Muscle layer of duodenum (tissue), 2 donors: ENCODE data around the gene ZNF467.

Experiments
- H3K27ac ChIP-seq: one replicate; pipeline ENCODE4 v1.7.0; 2013; ENCODE audit warnings: mild to moderate bottlenecking, low read length
- H3K27me3 ChIP-seq: one replicate; pipeline ENCODE4 v1.7.0; 2013; ENCODE audit warnings: low read depth, mild to moderate bottlenecking, control low read depth, low read length
- H3K36me3 ChIP-seq, 2 donors: one replicate each; pipeline ENCODE4 v1.7.0; 2013; ENCODE audit warnings: low read length in 2 of 2, control low read depth in 1 of 2, mild to moderate bottlenecking in 1 of 2; ENCODE audit not compliant: insufficient read depth in 2 of 2, control insufficient read depth in 1 of 2
- H3K4me1 ChIP-seq, 2 donors: one replicate each; pipeline ENCODE4 v1.7.0; 2013; ENCODE audit warnings: low read length in 2 of 2, mild to moderate bottlenecking in 2 of 2, control low read depth in 1 of 2, moderate library complexity in 1 of 2; ENCODE audit not compliant: insufficient read depth in 2 of 2, control insufficient read depth in 1 of 2
- H3K4me3 ChIP-seq, 2 donors: one replicate each; pipeline ENCODE4 v1.7.0; 2013; ENCODE audit warnings: low read length in 2 of 2, low read depth in 1 of 2, mild to moderate bottlenecking in 1 of 2
- H3K9me3 ChIP-seq, 2 donors: one replicate each; pipeline ENCODE4 v1.7.0; 2013; ENCODE audit warnings: low read length in 2 of 2, control low read depth in 1 of 2, mild to moderate bottlenecking in 1 of 2; ENCODE audit not compliant: control insufficient read depth in 1 of 2
- donor health status: healthy.

The ZNF467 gene

DNA sequence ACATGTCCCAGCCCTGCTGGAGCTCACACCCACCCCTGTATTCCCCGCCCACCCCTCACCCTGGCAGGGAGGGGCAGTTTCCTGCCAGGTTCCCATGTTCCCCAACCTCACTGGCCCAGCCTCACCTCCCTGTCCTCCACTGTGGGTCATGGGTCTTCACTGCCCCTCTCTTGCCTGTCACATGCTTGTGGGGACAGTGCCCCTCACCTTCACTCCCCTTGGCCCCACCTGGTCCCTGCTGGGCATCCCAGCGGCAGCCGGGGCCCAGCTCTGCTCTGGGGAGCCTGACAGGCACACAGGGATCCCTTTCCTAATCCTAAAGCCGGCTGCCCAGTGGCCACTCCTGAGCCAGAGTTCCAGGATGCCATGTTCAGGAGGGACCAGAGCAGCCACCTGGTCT, 43.4 kb upstream of the ZNF467 start:
- no peak overlapping the region for H3K4me3 ChIP-seq
- H3K4me1 ChIP-seq = no peaks in the 10 kb centered on the region
- no peaks in the 10 kb centered on the region for H3K27me3 ChIP-seq
- no peak overlapping the region for H3K27ac ChIP-seq
- H3K9me3 ChIP-seq = no peaks in the 10 kb centered on the region
- H3K36me3 ChIP-seq = no peaks in the 10 kb centered on the region

GRCh38 chr7:149816267-149816751, 42.9 kb upstream of the ZNF467 start:
- Histone ChIP-seq H3K4me3 (no peak overlapping the region), H3K9me3 (no peaks in the 10 kb centered on the region), H3K27me3 (no peaks in the 10 kb centered on the region), H3K27ac (no peak overlapping the region), H3K4me1 (no peaks in the 10 kb centered on the region), H3K36me3 (no peaks in the 10 kb centered on the region)

DNA sequence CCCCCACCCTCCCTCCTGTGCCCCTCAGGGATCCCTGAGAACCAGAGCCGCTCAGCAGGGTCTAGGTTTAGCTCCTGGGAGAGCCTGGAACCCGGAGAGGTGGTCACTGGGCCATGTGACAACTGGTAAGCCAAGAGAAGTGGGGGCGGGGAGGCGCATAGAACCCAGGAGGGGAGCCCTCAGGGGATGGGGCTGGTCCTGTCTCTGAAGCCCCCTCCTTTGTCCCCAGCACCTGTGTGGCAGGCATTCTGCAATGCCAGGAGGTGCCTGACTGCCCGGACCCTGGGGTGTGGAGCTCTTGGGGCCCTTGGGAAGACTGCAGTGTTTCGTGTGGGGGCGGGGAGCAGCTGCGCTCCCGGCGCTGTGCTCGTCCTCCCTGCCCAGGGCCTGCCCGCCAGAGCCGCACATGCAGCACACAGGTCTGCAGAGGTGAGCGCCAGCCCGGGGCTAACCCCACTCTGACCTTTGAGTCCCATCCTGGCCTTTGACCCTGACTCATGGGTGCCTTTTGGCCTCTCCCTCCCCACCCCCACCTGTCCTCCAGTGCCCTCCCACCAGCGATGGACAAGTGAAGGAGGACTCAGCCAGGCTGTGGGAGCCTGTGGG, 42.4 kb upstream of the ZNF467 start:
- no peaks in the 10 kb centered on the region for H3K36me3 ChIP-seq
- H3K9me3 ChIP-seq = no peaks in the 10 kb centered on the region
- no peak overlapping the region for H3K4me3 ChIP-seq
- H3K4me1 ChIP-seq = no peaks in the 10 kb centered on the region
- H3K27ac ChIP-seq = no peak overlapping the region
- no peaks in the 10 kb centered on the region for H3K27me3 ChIP-seq

DNA sequence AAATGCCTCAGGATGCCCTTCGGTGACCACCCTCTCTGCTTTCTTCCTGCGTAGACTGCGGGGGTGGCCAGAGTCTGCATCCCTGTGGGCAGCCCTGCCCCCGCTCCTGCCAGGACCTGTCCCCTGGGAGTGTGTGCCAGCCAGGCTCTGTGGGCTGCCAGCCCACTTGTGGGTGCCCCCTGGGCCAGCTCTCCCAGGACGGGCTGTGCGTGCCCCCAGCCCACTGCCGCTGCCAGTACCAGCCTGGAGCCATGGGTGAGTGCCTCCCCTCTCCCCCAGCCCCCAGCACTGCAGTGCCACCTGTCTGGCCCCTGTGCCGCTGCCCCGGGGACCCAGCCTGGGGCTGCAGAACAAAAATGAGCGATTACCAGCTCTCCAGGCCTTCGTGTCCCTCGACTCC, 41.7 kb upstream of the ZNF467 start:
- H3K9me3 ChIP-seq = no peaks in the 10 kb centered on the region
- H3K36me3 ChIP-seq = no peaks in the 10 kb centered on the region
- H3K27me3 ChIP-seq = no peaks in the 10 kb centered on the region
- no peaks in the 10 kb centered on the region for H3K4me1 ChIP-seq
- H3K27ac ChIP-seq = no peak overlapping the region
- H3K4me3 ChIP-seq = no peak overlapping the region

DNA sequence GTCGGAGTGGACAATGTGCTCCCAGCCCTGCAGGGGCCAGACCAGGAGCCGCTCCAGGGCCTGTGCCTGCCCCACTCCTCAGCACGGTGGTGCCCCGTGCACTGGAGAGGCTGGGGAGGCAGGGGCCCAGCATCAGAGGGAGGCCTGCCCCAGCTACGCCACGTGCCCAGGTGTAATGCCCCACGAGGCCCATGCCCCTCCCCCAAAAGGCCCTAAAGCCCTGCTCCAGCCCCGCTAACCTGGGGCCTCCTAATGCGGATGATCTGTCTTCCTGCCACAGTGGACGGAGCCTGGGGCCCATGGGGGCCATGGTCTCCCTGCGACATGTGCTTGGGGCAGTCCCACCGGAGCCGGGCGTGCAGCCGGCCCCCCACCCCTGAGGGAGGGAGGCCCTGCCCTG, 41.1 kb upstream of the ZNF467 start:
- H3K4me1 ChIP-seq = no peaks in the 10 kb centered on the region
- H3K27me3 ChIP-seq = no peaks in the 10 kb centered on the region
- H3K36me3 ChIP-seq = no peaks in the 10 kb centered on the region
- H3K27ac ChIP-seq = no peak overlapping the region
- H3K4me3 ChIP-seq = no peak overlapping the region
- H3K9me3 ChIP-seq = no peaks in the 10 kb centered on the region

- Histone ChIP-seq H3K9me3 (no peaks in the 10 kb centered on the region), H3K4me1 (no peaks in the 10 kb centered on the region), H3K36me3 (no peaks in the 10 kb centered on the region)
Observed at GRCh38 chr7:149813254-149814035, 40.1 kb upstream of the ZNF467 start.

DNA sequence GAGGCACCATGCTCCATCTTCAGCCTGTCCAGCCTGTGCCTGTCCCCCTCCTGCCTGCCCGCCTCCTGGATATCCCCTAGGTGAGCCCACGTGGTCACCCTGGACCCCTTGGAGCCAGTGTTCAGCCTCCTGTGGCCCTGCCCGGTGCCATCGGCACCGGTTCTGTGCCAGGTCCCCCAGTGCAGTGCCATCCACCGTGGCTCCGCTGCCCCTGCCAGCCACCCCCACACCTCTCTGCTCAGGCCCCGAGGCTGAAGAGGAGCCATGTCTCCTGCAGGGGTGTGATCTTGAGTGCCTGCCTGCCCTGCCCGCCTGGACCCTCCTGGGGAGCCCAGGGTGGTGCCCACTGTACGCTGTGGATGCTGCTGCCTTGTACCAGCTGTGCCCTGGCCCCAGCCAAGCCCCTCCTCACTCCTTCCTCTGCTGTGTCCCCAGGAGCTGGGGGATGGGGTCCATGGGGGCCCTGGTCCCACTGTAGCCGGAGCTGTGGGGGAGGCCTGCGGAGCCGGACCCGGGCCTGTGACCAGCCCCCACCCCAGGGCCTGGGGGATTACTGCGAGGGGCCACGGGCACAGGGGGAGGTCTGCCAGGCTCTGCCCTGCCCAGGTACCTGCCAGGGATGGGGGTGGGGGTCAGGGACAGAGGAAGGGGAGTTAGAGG, 38.6 kb upstream of the ZNF467 start:
- H3K36me3 ChIP-seq = no peaks in the 10 kb centered on the region
- no peak overlapping the region for H3K27ac ChIP-seq
- H3K4me3 ChIP-seq = no peak overlapping the region
- H3K27me3 ChIP-seq = no peaks in the 10 kb centered on the region
- H3K9me3 ChIP-seq = no peaks in the 10 kb centered on the region
- H3K4me1 ChIP-seq = no peaks in the 10 kb centered on the region

More at GRCh38 chr7:149813254-149814035, 40.1 kb upstream of the ZNF467 start:
- H3K27me3 ChIP-seq = no peaks in the 10 kb centered on the region
- no peak overlapping the region for H3K4me3 ChIP-seq
- no peak overlapping the region for H3K27ac ChIP-seq

- Histone ChIP-seq H3K36me3 (no peaks in the 10 kb centered on the region), H3K27me3 (no peaks in the 10 kb centered on the region), H3K4me3 (no peak overlapping the region), H3K27ac (no peak overlapping the region), H3K9me3 (no peaks in the 10 kb centered on the region), H3K4me1 (no peaks in the 10 kb centered on the region)
Observed at GRCh38 chr7:149811221-149811620, 37.8 kb upstream of the ZNF467 start.

- H3K9me3 ChIP-seq = no peaks in the 10 kb centered on the region
- no peak overlapping the region for H3K27ac ChIP-seq
- H3K36me3 ChIP-seq = no peaks in the 10 kb centered on the region
- no peaks in the 10 kb centered on the region for H3K4me1 ChIP-seq
- H3K27me3 ChIP-seq = no peaks in the 10 kb centered on the region
- H3K4me3 ChIP-seq = no peak overlapping the region
Observed at GRCh38 chr7:149809215-149809614, 35.8 kb upstream of the ZNF467 start.

DNA sequence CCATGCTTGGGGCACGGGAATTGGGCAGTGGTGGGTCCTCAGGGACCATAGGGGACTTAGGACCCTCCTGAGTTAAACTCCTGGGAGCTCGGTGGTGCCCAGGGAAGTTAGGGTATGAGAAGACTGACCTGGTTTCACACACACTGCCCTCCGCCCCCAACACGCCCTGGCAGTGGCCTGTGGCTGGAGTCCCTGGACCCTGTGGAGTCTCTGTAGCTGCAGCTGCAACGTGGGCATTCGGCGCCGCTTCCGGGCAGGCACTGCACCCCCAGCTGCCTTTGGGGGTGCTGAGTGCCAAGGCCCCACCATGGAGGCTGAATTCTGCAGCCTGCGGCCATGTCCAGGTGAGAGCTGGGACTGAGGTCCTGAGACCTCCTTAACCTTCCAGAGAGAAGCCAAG, 34.9 kb upstream of the ZNF467 start:
- no peaks in the 10 kb centered on the region for H3K9me3 ChIP-seq

GRCh38 chr7:149806726-149807125, 33.3 kb upstream of the ZNF467 start:
- Histone ChIP-seq H3K4me1 (no peaks in the 10 kb centered on the region), H3K27me3 (no peaks in the 10 kb centered on the region), H3K4me3 (no peak overlapping the region), H3K9me3 (no peaks in the 10 kb centered on the region), H3K27ac (no peak overlapping the region), H3K36me3 (no peaks in the 10 kb centered on the region)

More for the DNA sequence above, 34.9 kb upstream of the ZNF467 start:
- Histone ChIP-seq H3K4me1 (no peaks in the 10 kb centered on the region), H3K36me3 (no peaks in the 10 kb centered on the region), H3K27me3 (no peaks in the 10 kb centered on the region), H3K27ac (no peak overlapping the region), H3K4me3 (no peak overlapping the region)
